HL-60 (cell line): ENCODE data around the gene NAA11.

Source experiments
- GABPA ChIP-seq: IDR thresholded peaks from 2 replicates; pipeline ENCODE4 v1.6.1; 2012; ENCODE audit warnings: low read depth
- POLR2AphosphoS5 ChIP-seq: IDR thresholded peaks from 2 replicates; pipeline ENCODE4 v1.6.1; 2012; ENCODE audit warnings: low read depth
- SPI1 ChIP-seq: IDR thresholded peaks from 2 replicates; pipeline ENCODE4 v1.6.1; 2012; ENCODE audit warnings: low read depth, mild to moderate bottlenecking, borderline replicate concordance
- TF ChIP-seq, protein P1 (sequence below): IDR thresholded peaks from one replicate; pipeline ENCODE4 v1.5.1; 2011; ENCODE audit warnings: low read length, control low read depth, inconsistent platforms; ENCODE audit not compliant: insufficient read depth
- TF ChIP-seq, protein P2 (sequence below): IDR thresholded peaks from 2 replicates; pipeline ENCODE4 v1.6.1; 2012; ENCODE audit warnings: low read depth; ENCODE audit not compliant: insufficient replicate concordance

DNA sequence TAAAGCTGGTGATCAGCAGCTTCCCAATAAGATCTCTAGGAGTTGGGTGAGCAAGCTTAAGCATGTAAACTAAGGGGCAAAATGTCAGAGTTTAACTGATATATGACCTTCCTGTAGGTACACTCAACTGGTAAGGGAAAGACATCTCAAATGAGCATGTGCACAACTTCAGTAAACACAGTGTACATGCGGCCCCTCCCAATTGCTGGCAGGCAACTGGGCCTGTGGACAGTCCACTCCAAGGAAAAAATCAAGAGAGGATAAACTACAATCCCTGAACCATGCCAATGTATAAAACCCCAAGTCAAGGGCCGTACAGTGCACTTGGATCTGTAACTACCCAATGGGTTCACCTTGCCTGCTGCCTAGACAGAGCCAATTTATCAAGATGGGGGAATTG is 4.9 kb upstream of the NAA11 start:
- TF ChIP-seq, protein P1, sequence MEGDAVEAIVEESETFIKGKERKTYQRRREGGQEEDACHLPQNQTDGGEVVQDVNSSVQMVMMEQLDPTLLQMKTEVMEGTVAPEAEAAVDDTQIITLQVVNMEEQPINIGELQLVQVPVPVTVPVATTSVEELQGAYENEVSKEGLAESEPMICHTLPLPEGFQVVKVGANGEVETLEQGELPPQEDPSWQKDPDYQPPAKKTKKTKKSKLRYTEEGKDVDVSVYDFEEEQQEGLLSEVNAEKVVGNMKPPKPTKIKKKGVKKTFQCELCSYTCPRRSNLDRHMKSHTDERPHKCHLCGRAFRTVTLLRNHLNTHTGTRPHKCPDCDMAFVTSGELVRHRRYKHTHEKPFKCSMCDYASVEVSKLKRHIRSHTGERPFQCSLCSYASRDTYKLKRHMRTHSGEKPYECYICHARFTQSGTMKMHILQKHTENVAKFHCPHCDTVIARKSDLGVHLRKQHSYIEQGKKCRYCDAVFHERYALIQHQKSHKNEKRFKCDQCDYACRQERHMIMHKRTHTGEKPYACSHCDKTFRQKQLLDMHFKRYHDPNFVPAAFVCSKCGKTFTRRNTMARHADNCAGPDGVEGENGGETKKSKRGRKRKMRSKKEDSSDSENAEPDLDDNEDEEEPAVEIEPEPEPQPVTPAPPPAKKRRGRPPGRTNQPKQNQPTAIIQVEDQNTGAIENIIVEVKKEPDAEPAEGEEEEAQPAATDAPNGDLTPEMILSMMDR: no peak
- TF ChIP-seq POLR2AphosphoS5: no peak
- no peak for TF ChIP-seq SPI1
- TF ChIP-seq, protein P2, sequence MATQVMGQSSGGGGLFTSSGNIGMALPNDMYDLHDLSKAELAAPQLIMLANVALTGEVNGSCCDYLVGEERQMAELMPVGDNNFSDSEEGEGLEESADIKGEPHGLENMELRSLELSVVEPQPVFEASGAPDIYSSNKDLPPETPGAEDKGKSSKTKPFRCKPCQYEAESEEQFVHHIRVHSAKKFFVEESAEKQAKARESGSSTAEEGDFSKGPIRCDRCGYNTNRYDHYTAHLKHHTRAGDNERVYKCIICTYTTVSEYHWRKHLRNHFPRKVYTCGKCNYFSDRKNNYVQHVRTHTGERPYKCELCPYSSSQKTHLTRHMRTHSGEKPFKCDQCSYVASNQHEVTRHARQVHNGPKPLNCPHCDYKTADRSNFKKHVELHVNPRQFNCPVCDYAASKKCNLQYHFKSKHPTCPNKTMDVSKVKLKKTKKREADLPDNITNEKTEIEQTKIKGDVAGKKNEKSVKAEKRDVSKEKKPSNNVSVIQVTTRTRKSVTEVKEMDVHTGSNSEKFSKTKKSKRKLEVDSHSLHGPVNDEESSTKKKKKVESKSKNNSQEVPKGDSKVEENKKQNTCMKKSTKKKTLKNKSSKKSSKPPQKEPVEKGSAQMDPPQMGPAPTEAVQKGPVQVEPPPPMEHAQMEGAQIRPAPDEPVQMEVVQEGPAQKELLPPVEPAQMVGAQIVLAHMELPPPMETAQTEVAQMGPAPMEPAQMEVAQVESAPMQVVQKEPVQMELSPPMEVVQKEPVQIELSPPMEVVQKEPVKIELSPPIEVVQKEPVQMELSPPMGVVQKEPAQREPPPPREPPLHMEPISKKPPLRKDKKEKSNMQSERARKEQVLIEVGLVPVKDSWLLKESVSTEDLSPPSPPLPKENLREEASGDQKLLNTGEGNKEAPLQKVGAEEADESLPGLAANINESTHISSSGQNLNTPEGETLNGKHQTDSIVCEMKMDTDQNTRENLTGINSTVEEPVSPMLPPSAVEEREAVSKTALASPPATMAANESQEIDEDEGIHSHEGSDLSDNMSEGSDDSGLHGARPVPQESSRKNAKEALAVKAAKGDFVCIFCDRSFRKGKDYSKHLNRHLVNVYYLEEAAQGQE: no peak
- TF ChIP-seq GABPA: no peak
